ENCODE data around the gene TSPAN13. TPM values are rescaled to one million over a fixed set of nuclear protein-coding genes. Genes with fewer than 3 reads are reported as not detected.

The TSPAN13 gene
- total and polyA plus RNA-seq, 2 of the 4 experiments (the other 2 are of a cell fraction), result 3.0 to 5.0 TPM

DNA sequence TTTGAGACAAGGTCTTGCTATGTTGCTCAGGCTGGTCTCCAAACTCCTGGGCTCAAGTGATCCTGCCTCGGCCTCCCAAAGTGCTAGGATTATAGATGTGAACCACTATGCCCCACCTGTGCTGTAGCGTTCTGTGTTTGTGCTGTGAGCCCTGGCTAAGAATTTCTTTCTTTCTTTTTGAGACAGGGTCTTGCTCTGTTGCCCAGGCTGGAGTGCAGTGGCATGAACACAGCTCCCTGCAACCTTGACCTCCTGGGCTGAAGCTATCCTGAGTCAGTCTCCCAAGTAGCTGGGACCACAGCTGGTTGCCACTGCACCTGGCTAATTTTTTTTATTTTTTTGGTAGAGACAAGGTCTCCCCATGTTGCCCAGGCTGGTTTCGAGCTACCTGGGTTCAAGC lies 11.4 kb downstream of the TSPAN13 start:
- no peak overlapping the region for H2BK20ac ChIP-seq (ENCODE audit: low read depth, low read length)
- DNase-seq, result no peak
- H3K14ac ChIP-seq (replicated peaks; ENCODE audit: low read depth, low read length), result no peak overlapping the region
- H3K4me2 ChIP-seq (ENCODE audit: low read depth, low read length), result no peak overlapping the region
- no peaks in the 10 kb centered on the region for H3K9me1 ChIP-seq (ENCODE audit: insufficient read depth, low read length)
- no peak overlapping the region for H2BK120ac ChIP-seq (ENCODE audit: low read depth, low read length)
- no peak overlapping the region for H2AK5ac ChIP-seq (ENCODE audit: low read depth, low read length)
- TF ChIP-seq CEBPB (IDR thresholded peaks at IDR 0.05; ENCODE audit: low read depth, low read length) (no peak), CHD1 (IDR thresholded peaks at IDR 0.05; ENCODE audit: low read depth, low read length) (no peak), FOS (IDR thresholded peaks at IDR 0.05; ENCODE audit: low read depth, low read length) (no peak), RAD21 (IDR thresholded peaks at IDR 0.05; ENCODE audit: low read length) (no peak)
- ChIA-PET CTCF (no interaction called here), POLR2A (ENCODE audit: unreplicated experiment) (no interaction called here)
- H3K27me3 ChIP-seq (ENCODE audit: control insufficient read depth, insufficient read depth, low read length), result no peaks in the 10 kb centered on the region
- H3K56ac ChIP-seq (ENCODE audit: extremely low read depth, insufficient read depth, low read length), result no peak overlapping the region
- no peaks in the 10 kb centered on the region for H3K4me1 ChIP-seq (ENCODE audit: control insufficient read depth, insufficient read depth, low read length)
- no peaks in the 10 kb centered on the region for H4K20me1 ChIP-seq (ENCODE audit: insufficient read depth, low read length)
- H3K36me3 ChIP-seq (ENCODE audit: control insufficient read depth, insufficient read depth, low read length), result no peaks in the 10 kb centered on the region
- no peak overlapping the region for H4K91ac ChIP-seq (ENCODE audit: insufficient read depth, low read depth, low read length)
- H4K5ac ChIP-seq (ENCODE audit: low read depth, low read length), result no peak overlapping the region
- no peak overlapping the region for H3K9ac ChIP-seq (ENCODE audit: low read depth, low read length)
- H4K8ac ChIP-seq (ENCODE audit: low read depth in 2 of 2, low read length in 2 of 2), result no peak overlapping the region
- H3K23ac ChIP-seq (ENCODE audit: low read depth, low read length), result no peak overlapping the region
- H3K4ac ChIP-seq (ENCODE audit: low read depth, low read length), result no peak overlapping the region
- no peak overlapping the region for H2AFZ ChIP-seq (replicated peaks; ENCODE audit: low read length, poor library complexity)
- H3K79me1 ChIP-seq (ENCODE audit: low read depth in 1 of 2, low read length in 2 of 2), result no peaks in the 10 kb centered on the region
- no peak for ATAC-seq (ENCODE audit: low read depth)
- intact Hi-C loops (cut with micrococcal nuclease) (no loop called here), dilution Hi-C loops (cut with HindIII; ENCODE audit: low sequenced_read_pairs, unreplicated experiment) (no loop called here), in situ Hi-C loops (cut with MboI; ENCODE audit: low sequenced_read_pairs) (no loop called here)
- no peak overlapping the region for H3K18ac ChIP-seq (ENCODE audit: low read depth, low read length)
- no peak overlapping the region for H2AK9ac ChIP-seq (replicated peaks; ENCODE audit: low read depth, low read length, poor library complexity)
- BruUV-seq (replicated peaks), result no TSS peak
- H2BK15ac ChIP-seq (ENCODE audit: low read depth, low read length), result no peak overlapping the region
- no peak overlapping the region for H2BK5ac ChIP-seq (ENCODE audit: low read depth, low read length, poor library complexity, severe bottlenecking)
- H3K4me3 ChIP-seq (ENCODE audit: insufficient read depth, low read depth, low read length), result no peak overlapping the region
- no peaks in the 10 kb centered on the region for H3K9me3 ChIP-seq (ENCODE audit: control insufficient read depth, insufficient read depth, low read length)
- 100% methylated on average over 2 of the region's 3 CpGs; no CpG with 5 or more reads in 1 of the 2 experiments for WGBS, 2 experiments (ENCODE audit: extremely low coverage in 2 of 2, insufficient read length in 1 of 2)
- H3K27ac ChIP-seq (ENCODE audit: insufficient read depth, low read length), result no peak overlapping the region
